ENCODE measurements around the gene DUSP16.

Gene DUSP16

DNA sequence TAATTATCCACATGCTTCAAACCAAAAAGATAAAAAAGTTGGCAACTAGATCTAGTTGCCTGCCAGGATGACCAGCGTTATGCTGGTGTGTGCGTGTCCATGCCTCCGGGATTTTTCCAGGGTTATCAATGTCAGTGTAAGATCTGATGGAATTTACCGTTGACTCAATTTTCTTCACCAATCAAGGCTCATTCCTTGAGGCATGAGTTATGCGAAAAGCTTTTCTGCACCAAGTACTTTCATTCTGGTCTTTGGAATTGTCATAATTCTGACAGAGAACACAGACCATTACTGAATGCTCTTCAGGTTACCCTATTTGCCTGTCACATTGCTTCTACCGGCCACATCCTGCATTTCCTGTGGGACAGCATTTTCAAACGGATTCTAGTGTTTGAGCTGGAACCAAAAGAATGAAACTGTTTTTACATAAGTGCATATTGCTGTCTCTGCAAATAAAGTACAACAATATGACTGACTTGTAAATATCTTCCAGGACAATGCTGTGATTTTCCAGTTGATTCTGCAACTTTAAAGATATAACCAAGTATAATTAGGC lies 91.8 kb downstream of the DUSP16 start:
- DNase-seq (ENCODE audit: low spot score): no peak

DNA sequence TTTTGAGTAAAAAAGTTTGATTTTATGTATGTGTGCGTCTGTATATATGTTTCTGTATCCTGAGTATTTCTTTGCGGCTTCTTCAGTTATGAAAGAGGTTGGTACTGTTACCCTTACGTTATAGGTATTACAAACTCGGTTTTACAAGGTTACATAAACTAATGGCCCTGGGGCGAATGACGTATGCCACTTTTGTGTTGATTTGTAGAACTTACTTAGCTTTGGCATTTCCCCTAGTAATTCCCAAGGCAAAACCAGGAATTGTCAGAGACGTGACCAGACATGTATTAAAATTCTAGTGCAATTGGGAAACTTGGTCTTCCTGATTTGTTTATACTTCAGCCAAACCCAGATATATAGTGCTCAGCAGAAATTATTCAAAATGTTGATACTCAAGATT lies 93.3 kb downstream of the DUSP16 start:
- DNase-seq (ENCODE audit: low spot score): no peak

DNA sequence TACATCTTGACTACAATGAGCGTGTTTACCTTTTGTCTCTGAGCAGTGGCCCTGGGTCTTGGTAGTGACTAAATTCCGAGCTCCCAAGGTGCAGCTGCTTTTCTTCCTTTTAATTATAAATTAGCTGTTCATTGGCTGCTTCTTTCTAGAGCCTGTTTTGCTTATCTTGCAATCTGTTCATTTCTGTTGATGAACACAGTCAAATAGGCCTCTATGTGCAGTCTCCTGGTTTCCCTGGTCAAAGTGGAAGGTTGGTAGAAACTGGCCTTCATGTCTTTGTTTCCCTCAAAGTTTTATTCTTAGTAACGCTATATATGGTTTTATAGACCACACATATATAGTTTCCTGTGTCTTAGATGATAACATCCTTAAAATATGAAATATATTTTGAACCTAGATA lies 94.1 kb downstream of the DUSP16 start:
- DNase-seq (ENCODE audit: low spot score): no peak

DNA sequence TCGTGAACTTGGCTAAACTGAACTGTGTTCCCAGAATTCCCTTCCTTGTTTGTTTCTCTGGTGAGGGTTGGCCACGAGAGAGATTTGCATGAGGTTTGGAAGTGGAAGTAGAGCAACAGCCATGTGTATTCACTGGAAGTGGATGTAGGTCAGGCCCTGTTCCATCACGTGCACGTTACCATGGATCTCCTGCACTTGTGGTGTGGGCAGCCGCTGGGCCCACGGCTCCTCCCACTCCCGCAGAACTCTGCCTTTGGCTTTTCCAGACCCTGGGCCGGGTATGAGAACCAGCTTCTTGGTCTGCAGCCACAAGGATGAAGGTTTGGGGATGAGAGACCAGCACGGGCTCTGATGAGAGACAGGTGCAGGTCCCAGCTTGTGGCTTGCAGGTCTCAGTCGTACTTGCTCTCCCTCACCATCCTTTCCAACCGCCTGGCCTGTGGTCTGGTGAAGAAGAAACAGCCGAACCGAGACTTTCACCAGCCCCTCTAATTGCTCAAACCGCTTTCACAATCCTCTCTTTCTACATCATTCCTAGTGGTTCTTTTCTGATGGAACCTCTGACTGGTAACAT lies 94.9 kb downstream of the DUSP16 start:
- DNase-seq (ENCODE audit: low spot score): no peak

DNA sequence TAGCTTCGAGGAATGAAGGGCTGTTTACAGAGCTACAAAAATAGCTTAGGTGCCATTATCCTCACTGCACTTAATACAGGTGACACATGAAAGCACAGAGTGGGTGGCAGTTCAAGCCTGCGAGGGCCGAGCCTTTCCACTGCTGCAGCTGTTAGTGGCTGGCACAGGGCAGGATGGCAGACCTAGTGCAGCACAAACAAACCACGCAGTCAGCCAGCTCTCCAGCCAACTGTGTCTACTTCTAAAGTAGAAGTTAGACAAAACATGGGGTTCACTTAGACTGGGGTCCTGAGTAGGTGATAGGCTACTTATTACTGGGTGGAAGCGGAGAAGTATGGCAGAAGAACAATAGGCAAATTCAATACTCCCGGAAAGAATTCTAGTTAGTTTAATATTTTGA lies 95.4 kb downstream of the DUSP16 start:
- DNase-seq (ENCODE audit: low spot score): no peak

- no peak for DNase-seq (ENCODE audit: low spot score)
These were observed 96.5 kb downstream of the DUSP16 start for GRCh38 chr12:12466157-12466556.

DNA sequence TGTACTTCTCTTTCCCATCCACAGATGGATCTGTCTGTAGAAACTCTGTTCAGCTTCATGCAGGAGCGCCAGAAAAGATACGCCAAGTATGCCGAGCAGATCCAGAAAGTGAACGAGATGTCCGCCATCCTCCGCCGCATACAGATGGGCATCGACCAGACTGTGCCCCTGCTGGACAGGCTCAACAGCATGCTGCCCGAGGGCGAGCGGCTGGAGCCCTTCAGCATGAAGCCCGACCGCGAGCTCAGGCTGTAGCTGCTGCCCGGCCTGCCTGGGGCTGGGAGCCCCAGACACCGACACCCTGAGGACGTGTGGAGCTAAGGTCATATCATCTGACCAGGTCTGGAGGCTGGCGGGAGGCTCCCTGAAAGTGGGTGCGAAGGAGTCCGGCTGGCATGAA lies 97.1 kb downstream of the DUSP16 start:
- DNase-seq (ENCODE audit: low spot score): no peak

DNA sequence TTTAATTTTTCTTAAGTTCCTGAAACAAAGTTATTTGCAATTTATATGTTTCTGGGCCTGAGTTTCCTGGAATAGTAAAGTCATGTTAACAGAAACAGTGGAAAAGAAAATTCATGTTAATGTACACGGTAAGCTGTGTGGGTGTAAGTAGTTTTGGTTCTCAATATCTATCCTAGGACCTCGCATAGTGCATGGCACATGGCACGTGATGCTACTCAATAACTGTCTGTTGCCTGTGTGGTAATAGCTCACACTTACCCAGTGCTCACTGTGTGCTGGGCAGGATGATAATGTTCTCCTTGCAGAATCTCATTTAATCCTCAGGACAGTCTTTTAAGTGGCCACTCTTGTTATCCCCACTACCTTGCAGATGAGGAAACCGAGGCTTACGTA lies 100.7 kb downstream of the DUSP16 start:
- no peak for DNase-seq (ENCODE audit: low spot score)

DNA sequence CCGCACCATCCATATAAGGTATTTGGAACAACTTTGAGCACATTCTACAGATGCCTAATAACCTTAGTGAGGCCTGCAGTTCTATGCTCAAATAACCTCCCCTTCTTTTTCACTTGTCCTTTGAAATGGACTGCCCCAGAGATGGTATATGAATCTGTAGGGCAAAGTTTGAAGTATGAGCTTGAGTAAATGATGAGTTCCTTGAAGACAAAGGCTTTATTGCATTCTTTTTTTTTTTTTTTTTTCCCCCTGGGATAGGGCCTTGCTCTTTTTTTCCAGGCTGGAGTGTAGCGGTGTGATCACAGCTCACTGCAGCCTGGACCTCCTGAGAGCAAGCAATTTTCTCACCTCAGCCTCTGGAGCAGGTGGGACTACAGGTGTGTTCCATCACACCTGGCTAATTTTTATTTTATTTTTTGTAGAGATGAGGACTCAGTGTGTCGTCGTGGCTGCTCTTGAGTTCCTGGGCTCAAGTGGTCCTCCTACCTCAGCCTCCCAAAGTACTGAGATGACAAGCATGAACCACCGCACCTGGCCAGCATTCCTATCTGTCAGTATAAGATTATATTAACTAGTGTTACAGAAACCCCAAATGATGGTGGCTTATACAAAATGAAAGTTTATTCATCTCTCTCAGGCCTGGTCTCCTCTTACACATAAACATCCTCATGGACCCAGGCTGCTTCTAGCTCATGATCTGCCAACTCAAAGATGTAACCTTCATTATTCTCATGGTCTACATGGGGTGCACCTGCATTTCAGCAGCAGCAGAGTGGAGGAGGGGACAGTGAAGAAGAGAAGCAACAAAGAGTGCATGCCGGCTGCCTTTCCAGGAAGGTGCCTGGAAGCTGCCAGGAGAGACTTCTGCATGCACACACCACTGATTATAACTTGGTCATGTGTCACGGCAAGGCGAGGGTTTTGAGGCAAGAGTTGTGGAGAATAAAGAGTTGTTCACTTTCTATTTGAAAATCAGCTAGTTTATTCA lies 101.4 kb downstream of the DUSP16 start:
- DNase-seq (ENCODE audit: low spot score): no peak

DNA sequence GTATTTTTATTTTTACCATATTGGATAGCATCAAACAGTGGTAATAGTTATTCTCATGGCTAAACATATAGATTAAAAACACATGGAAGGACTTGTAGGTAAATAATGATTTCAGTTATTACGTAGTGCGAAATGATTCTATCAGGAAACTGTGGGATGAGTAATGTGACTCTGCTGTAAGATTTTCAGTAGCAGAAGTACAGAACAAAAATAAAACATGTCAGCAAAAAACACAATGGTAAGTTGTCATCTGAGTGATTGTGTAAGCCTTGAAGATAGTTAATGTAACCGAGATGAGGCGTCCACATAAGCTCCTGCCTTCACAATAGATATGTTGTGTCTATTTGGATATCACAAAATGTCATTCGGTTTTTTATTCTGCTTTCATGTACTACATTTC lies 106.0 kb downstream of the DUSP16 start:
- no peak for DNase-seq (ENCODE audit: low spot score)

DNA sequence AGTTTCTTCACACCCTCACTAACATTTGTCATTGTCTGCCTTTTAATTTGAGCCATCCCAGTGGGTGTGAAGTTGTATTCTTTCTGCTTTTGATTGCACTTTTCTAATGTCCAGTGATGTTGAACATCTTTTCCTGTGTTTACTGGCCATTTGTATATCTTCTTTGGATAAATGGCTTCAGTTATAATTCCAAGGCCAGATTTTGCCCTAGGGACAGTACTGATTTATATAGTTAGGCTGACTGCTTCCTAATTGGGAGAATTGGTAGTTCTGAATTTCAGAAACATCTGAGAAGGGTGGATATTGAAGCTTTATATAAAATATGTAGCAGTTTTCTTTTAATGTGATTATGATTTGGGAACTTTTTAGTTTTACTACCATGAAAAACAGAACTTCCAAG lies 108.3 kb downstream of the DUSP16 start:
- DNase-seq (ENCODE audit: low spot score): no peak

DNA sequence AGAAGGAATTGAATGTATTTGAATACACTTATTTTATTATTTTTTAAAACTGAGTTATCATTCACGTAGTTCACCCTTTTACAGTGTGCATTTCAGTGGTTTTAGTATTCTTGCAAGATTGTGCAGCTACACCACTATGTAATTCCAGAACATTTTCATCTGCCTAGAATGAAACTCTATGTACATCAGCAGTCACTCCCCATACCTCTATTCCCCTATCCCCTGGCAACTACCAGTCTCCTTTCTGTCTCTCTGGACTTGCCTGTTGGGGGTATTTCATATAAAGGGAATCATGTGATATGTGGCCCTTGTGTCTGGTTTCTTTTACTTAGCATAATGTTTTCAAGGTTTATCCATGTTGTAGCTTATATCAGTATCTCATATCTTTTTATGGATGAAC lies 109.0 kb downstream of the DUSP16 start:
- DNase-seq (ENCODE audit: low spot score): no peak

DNA sequence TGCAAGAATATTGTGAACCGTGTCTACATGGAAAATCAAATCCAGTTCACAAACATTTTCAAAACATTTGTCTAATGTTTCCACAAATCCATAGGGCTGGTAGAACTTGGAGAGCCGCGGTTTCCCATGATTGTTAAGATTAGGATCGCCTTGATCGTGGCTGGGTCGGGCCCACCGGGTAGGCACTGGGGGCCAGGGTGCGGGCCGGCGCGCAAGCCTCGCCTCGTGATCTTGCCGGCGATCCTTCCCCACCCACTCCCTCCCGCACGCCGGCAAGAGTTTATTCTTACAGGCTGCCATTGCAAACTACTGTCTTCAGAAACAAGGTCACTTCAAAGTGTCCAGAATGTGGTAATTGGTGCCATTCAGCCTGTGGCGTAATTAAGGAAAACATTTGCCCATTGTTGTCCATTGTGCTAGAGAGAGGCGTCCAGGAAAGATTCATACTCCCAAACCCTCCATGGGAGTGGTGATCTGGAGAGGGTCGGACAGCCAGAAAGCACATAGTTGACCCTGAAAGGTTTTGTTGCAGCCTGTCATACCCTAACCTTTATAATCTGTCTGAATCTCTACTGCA lies 110.2 kb downstream of the DUSP16 start:
- DNase-seq (ENCODE audit: low spot score): no peak

DNA sequence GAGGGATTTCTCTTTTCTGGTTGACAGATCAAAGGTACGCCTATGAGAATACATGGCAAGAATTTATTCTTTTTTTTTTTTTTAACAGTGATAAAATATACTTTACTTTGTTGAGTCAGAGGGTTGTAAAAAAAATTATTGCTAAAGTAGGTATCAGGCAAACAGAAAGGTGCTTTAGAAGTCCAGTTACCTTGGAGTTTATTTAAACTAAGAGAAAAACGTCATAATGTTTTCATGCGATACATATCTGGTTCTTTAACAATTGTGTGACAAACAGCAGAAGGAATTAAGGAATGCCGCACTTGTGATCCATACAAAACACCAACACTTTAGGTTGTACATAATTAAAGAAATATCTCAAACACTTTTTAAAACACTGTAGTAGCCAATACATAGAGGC lies 111.6 kb downstream of the DUSP16 start:
- DNase-seq (ENCODE audit: low spot score): no peak

DNA sequence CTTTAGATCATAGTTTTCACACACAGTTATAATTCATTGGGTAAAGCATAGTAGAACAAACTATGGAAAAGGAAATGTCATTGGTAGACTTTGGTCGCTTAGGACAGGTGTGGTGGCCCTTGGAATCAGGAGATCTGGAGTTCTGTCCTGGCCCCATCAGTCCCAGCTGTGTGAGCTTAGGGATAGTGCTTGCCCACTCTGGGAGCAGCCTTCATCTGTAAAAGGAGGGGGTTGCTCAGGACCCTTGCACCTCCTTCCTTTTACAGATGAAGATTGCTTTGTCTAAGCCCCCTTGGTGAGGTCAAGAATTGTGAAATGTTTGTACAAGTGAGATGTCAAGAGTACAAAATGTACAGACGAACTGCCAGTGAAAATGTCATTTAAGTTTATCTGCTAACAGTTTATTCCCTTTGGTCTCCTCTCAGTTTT lies 112.6 kb downstream of the DUSP16 start:
- no peak for DNase-seq (ENCODE audit: low spot score)

DNA sequence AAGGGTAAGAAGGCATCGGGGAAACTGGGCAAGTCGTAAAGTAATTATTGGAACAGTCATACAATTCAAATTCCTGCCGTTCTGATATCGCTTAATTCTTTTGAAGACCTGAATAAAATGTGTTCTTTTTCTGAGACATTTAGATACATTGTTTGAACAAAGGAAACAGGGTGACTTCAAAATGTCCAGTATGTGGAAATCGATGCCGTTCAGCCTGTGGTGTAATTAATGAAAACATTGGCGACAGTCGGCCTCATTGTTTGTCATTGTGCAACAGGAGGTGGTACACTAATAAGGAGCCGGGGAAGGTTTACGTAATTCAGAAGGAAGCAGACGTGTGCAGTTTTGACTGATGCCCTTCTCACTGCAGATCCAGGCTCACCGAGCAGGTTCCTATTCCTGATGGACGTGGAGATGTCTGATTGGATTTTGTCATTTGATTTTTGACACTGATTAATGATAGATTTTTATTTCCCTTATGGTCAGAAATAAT lies 113.1 kb downstream of the DUSP16 start:
- no peak for DNase-seq (ENCODE audit: low spot score)

DNA sequence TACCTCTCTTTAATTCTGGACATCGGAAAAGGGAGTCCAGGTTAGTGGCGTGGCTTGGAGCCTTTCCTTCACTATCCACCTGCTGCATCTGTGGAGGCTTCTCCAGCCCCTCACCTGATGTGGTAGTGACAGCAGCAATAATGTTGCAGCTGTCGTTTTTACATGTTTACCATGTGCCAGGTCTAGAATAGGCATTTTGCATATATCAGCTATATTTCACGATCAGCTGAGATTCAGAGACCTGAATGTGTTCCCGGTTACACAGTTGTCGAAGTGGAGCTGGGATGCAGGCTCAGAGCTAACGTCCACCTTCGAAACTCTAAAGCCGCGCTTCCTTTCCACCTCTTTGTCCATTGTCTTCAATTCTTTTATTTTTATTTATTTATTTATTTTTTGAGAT lies 114.8 kb downstream of the DUSP16 start:
- no peak for DNase-seq (ENCODE audit: low spot score)

DNA sequence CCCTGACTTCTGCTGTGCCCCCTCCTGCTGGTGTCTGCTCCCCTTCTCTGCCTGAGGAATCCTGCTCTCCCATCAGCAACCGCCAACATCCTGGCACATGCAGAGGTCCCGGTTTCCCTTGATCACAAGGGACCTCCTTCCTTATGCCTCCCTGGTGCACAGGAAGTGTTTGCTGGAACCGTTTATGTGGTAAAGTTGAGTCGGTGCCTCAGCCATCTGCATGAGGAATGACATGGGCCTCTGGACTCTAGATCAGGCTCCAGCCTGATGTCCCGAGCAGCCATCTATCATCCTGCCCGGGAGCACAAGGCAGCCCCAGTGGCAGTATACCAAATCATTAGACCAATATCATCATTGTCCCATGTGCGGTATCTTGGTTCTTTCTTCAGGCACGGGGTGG lies 115.4 kb downstream of the DUSP16 start:
- no peak for DNase-seq (ENCODE audit: low spot score)

- no peak for DNase-seq (ENCODE audit: low spot score)
These were observed 115.9 kb downstream of the DUSP16 start for GRCh38 chr12:12446786-12447185.

GRCh38 chr12:12445882-12446181 lies 116.8 kb downstream of the DUSP16 start:
- no peak for DNase-seq (ENCODE audit: low spot score)

- no peak for DNase-seq (ENCODE audit: low spot score)
These were observed 117.3 kb downstream of the DUSP16 start for GRCh38 chr12:12445165-12445881.

- no peak for DNase-seq (ENCODE audit: low spot score)
These were observed 119.2 kb downstream of the DUSP16 start for GRCh38 chr12:12443431-12443878.
